Loucy (cell line): ENCODE data around the gene KRT3.

Experiments
- H2AFZ ChIP-seq: fragments of 200-600 bp; sonication (generic); 2 replicates; pipeline ENCODE4 v1.6.0; 2016; ENCODE audit warnings: antibody characterized with exemption, mild to moderate bottlenecking, low read length, moderate library complexity
- H3F3A ChIP-seq: fragments of 200-600 bp; 2 replicates; pipeline ENCODE4 v1.6.0; 2016; ENCODE audit warnings: antibody characterized with exemption, low read depth, mild to moderate bottlenecking
- H3K27me3 ChIP-seq: fragments of 200-600 bp; sonication (generic); 2 replicates; pipeline ENCODE4 v1.6.1; 2014; ENCODE audit warnings: low read length, mild to moderate bottlenecking; ENCODE audit not compliant: insufficient read depth, poor library complexity, severe bottlenecking
- H3K36me3 ChIP-seq: fragments of 200-600 bp; sonication (generic); 2 replicates; pipeline ENCODE4 v1.6.1; 2016; ENCODE audit warnings: low read length; ENCODE audit not compliant: insufficient read depth
- H3K4me1 ChIP-seq: fragments of 200-600 bp; sonication (generic); 2 replicates; pipeline ENCODE4 v1.5.1; 2014; ENCODE audit warnings: low read length, mild to moderate bottlenecking; ENCODE audit not compliant: insufficient read depth, poor library complexity, severe bottlenecking
- H3K4me2 ChIP-seq: fragments of 200-600 bp; sonication (generic); 2 replicates; pipeline ENCODE4 v1.6.0; 2014; ENCODE audit warnings: antibody characterized with exemption, low read length, low read depth, mild to moderate bottlenecking; ENCODE audit not compliant: poor library complexity, severe bottlenecking
- H3K4me3 ChIP-seq: fragments of 200-600 bp; sonication (generic); 2 replicates; pipeline ENCODE4 v1.5.1; 2014; ENCODE audit warnings: low read length, mild to moderate bottlenecking, mixed read lengths; ENCODE audit not compliant: poor library complexity, severe bottlenecking
- H3K79me2 ChIP-seq: fragments of 200-600 bp; sonication (generic); 2 replicates; pipeline ENCODE4 v1.6.1; 2014; ENCODE audit warnings: low read length; ENCODE audit not compliant: insufficient read depth
- H3K9ac ChIP-seq: fragments of 200-600 bp; sonication (generic); 2 replicates; pipeline ENCODE4 v1.6.0; 2014; ENCODE audit warnings: mild to moderate bottlenecking, low read depth, low read length, moderate library complexity; ENCODE audit not compliant: poor library complexity, severe bottlenecking
- H3K9me2 ChIP-seq: fragments of 200-600 bp; sonication (generic); replicated peaks from 2 replicates; pipeline ENCODE4 v1.6.1; 2016; ENCODE audit warnings: low read depth, low read length, mixed read lengths
- H3K9me3 ChIP-seq: fragments of 200-600 bp; sonication (generic); 2 replicates; pipeline ENCODE4 v1.6.1; 2014; ENCODE audit warnings: mild to moderate bottlenecking, antibody characterized with exemption, low read length, low read depth; ENCODE audit not compliant: insufficient read depth
- H4K20me1 ChIP-seq: fragments of 200-600 bp; sonication (generic); 2 replicates; pipeline ENCODE4 v1.6.0; 2014; ENCODE audit warnings: antibody characterized with exemption, low read length, mild to moderate bottlenecking; ENCODE audit not compliant: insufficient read depth, poor library complexity, severe bottlenecking
- EZH2phosphoT487 ChIP-seq: fragments of 200-600 bp; IDR thresholded peaks from 2 replicates; pipeline ENCODE4 v1.6.1; 2018; ENCODE audit warnings: antibody characterized with exemption, mild to moderate bottlenecking, moderate library complexity, borderline replicate concordance
- TF ChIP-seq, protein P1 (sequence below): fragments of 200-600 bp; sonication (generic); conservative IDR thresholded peaks from 2 replicates; pipeline ENCODE4 v1.5.1; 2014; ENCODE audit warnings: mild to moderate bottlenecking, antibody characterized with exemption, low read length

KRT3 gene

GRCh38 chr12:52759695-52760094 is 36.2 kb downstream of the KRT3 start:
- Histone ChIP-seq H3K4me1 (no peaks in the 10 kb centered on the region), H3K9me3 (peaks cover 5% of the 10 kb centered on the region; the same call in 1 of the 2 replicates), H3K9ac (no peak overlapping the region)

DNA sequence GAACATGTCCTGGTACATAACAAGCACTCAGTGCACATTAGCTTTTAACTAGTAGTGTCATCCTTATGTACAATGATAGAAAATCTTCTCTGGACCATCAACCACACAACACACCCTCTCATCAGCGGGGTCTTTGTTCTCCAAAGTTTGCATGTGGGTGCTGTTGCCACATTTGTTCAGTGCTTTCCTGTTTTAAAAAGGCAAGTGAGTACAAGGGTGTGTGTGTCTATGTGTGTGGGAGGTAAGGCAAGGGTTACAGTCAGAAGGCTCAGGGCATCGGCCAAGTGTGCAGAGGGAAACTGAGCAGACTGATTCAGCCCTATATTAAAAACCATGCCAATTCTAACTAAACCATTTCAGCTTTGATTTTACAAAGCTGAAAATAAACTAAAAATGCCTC is 36.7 kb downstream of the KRT3 start:
- no peak overlapping the region for H3K4me3 ChIP-seq
- H3K9me2 ChIP-seq: no peaks in the 10 kb centered on the region
- H3K4me2 ChIP-seq: no peak overlapping the region
- H3F3A ChIP-seq: no peaks in the 10 kb centered on the region
- no peaks in the 10 kb centered on the region for H3K4me1 ChIP-seq
- no peak for TF ChIP-seq EZH2phosphoT487
- TF ChIP-seq, protein P1, sequence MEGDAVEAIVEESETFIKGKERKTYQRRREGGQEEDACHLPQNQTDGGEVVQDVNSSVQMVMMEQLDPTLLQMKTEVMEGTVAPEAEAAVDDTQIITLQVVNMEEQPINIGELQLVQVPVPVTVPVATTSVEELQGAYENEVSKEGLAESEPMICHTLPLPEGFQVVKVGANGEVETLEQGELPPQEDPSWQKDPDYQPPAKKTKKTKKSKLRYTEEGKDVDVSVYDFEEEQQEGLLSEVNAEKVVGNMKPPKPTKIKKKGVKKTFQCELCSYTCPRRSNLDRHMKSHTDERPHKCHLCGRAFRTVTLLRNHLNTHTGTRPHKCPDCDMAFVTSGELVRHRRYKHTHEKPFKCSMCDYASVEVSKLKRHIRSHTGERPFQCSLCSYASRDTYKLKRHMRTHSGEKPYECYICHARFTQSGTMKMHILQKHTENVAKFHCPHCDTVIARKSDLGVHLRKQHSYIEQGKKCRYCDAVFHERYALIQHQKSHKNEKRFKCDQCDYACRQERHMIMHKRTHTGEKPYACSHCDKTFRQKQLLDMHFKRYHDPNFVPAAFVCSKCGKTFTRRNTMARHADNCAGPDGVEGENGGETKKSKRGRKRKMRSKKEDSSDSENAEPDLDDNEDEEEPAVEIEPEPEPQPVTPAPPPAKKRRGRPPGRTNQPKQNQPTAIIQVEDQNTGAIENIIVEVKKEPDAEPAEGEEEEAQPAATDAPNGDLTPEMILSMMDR: no peak
- H4K20me1 ChIP-seq: no peaks in the 10 kb centered on the region
- H3K27me3 ChIP-seq: no peaks in the 10 kb centered on the region
- no peaks in the 10 kb centered on the region for H3K36me3 ChIP-seq
- no peaks in the 10 kb centered on the region for H3K79me2 ChIP-seq
- peaks cover 5% of the 10 kb centered on the region; the same call in 1 of the 2 replicates for H3K9me3 ChIP-seq
- H3K9ac ChIP-seq: no peak overlapping the region
- H2AFZ ChIP-seq: no peak overlapping the region

More at GRCh38 chr12:52759695-52760094, 36.2 kb downstream of the KRT3 start:
- H3F3A ChIP-seq: no peaks in the 10 kb centered on the region
- H2AFZ ChIP-seq: no peak overlapping the region
- no peaks in the 10 kb centered on the region for H3K9me2 ChIP-seq
- no peaks in the 10 kb centered on the region for H4K20me1 ChIP-seq
- no peak overlapping the region for H3K4me3 ChIP-seq
- no peaks in the 10 kb centered on the region for H3K36me3 ChIP-seq
- no peak overlapping the region for H3K4me2 ChIP-seq
- H3K79me2 ChIP-seq: no peaks in the 10 kb centered on the region
- no peaks in the 10 kb centered on the region for H3K27me3 ChIP-seq
- TF ChIP-seq EZH2phosphoT487: no peak
- TF ChIP-seq, protein P1: peak; percentile 27

- Histone ChIP-seq H3K36me3 (no peaks in the 10 kb centered on the region), H3F3A (no peaks in the 10 kb centered on the region), H3K79me2 (no peaks in the 10 kb centered on the region), H2AFZ (no peak overlapping the region), H3K27me3 (no peaks in the 10 kb centered on the region), H3K4me1 (no peaks in the 10 kb centered on the region), H3K9me3 (peaks cover 5% of the 10 kb centered on the region; the same call in 1 of the 2 replicates), H3K4me3 (no peak overlapping the region), H4K20me1 (no peaks in the 10 kb centered on the region), H3K4me2 (no peak overlapping the region), H3K9me2 (no peaks in the 10 kb centered on the region), H3K9ac (no peak overlapping the region)
- TF ChIP-seq, protein P1: no peak
- no peak for TF ChIP-seq EZH2phosphoT487
These were observed 38.3 kb downstream of the KRT3 start for GRCh38 chr12:52757449-52758176.
